HG02588 (cell line): ENCODE measurements around the gene HOXD11.

Experiments used
- ATAC-seq: cut with Tn5 transposase; IDR thresholded peaks from one replicate; pipeline ENCODE4 v1.9.1; 2021; ENCODE audit warnings: mild to moderate bottlenecking, moderate library complexity; ENCODE audit not compliant: unreplicated experiment

The HOXD11 gene

GRCh38 chr2:176106581-176107539 lies at the start of gene HOXD11:
Gene HOXD11 (plus strand): TSS chr2:176107280. CDS start chr2:176107356, 76 bp downstream.
- no peak for ATAC-seq

- no peak for ATAC-seq
These were observed 43.1 kb upstream of the HOXD11 start for GRCh38 chr2:176063958-176064357.

- no peak for ATAC-seq
These were observed 40.2 kb upstream of the HOXD11 start for GRCh38 chr2:176066645-176067588.

- ATAC-seq = no peak
These were observed 39.3 kb upstream of the HOXD11 start for GRCh38 chr2:176067589-176068418.

DNA sequence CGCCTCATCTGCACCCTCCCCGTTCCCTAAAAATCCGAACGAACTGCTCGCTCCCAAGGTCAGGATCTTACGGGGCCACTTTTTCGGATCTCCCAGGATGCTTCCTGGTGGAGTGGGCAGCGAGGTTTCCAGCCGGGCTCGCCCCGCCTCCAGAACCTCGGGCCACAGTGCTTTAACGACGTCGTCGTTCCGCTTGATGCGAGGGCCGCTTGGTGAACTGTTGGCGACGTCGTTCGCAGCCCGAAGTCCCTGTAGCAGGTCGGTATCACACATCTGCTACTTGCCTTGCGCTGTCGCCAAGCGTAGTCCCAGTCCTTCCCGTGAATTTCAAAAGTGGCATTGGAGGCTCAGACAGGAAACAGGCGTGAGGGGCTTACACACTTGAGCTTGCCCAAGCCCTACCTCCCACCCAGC lies 38.7 kb upstream of the HOXD11 start:
- ATAC-seq = no peak

- no peak for ATAC-seq
These were observed 35.5 kb upstream of the HOXD11 start for GRCh38 chr2:176071330-176072291.

DNA sequence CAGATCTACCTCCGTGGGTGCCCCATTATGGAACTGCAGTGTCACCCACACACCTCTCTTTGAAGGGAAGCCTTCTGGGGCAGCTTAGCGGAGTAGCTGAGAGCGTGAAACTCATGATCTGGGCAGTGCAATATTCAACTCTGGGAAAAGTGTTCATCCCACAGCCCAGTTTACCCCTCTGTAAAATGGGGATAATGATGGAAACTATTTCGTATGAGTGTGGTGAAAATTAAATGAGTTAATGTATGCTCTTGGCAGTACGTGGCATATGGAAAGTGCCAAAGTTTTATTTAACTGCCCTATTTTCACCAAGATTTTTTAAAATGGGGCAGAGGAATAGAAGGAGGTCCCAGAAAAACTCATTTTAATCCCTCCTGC lies 34.8 kb upstream of the HOXD11 start:
- no peak for ATAC-seq

DNA sequence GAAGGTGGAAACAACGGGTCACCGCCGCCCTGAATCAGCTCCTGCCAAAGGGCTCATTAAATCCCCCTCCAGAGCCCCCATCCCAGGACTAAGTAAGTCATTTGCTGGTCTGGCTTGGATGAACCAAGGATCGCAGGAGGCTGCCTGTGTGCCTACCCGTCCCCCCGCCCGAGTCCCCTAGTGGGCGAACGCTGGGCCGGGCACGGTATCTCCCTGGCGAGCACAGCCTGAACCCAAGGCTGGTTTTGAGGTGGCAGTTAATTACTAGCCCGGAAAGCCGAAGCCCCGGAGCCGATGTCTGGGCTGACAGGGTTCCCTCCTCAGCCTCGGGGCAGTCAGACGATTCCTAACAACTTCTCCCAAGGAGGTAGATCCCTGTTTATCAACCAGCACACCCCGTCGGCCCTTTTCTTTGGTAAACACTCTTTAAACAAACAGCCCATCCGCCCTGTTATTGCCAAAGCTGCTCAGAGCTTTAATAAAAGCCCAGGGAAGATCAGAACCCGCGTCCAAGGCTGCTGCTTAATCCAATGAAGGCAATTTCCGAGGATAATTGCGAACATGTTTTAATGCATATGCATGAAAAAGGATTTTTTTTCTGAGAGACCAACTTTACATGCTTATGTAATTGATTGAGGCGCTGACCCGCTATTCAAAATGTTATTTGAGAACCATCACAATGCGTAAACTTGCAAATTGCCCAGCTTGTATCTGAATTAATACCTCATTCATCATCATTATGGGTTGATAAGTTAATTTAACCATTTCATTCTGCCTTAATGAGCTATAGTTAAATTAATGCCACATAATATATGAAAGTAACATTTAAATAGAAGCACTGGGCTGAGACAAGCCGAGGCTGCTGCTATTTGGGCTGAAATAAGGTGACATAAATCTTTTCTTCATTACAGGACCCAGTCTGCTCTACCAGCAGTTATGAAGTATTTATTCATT lies 33.9 kb upstream of the HOXD11 start:
- no peak for ATAC-seq

- ATAC-seq = no peak
These were observed 32.1 kb upstream of the HOXD11 start for GRCh38 chr2:176074919-176075425.

GRCh38 chr2:176075481-176075880 lies 31.6 kb upstream of the HOXD11 start:
- no peak for ATAC-seq

GRCh38 chr2:176076063-176076462 lies 31.0 kb upstream of the HOXD11 start:
- no peak for ATAC-seq

DNA sequence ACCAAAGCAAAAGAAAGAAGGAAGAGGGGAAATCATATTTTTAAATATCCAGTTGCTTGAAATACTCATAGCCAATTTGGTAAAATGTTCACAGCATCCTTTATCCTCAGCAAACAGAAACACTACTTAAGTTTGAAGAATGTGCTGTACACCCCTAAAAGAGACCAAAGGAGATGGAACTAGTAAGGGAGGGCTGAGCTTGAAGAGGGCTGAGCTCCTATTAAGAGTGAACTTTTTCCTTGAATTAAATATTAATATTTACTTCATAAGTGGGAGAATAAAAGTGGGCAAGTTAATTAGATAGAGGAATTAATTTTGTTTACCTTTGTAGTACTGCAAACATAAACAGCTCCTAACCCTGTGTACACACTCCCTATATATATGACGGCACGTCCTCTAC lies 30.3 kb upstream of the HOXD11 start:
- no peak for ATAC-seq

GRCh38 chr2:176078541-176079284 lies 28.4 kb upstream of the HOXD11 start:
- no peak for ATAC-seq

DNA sequence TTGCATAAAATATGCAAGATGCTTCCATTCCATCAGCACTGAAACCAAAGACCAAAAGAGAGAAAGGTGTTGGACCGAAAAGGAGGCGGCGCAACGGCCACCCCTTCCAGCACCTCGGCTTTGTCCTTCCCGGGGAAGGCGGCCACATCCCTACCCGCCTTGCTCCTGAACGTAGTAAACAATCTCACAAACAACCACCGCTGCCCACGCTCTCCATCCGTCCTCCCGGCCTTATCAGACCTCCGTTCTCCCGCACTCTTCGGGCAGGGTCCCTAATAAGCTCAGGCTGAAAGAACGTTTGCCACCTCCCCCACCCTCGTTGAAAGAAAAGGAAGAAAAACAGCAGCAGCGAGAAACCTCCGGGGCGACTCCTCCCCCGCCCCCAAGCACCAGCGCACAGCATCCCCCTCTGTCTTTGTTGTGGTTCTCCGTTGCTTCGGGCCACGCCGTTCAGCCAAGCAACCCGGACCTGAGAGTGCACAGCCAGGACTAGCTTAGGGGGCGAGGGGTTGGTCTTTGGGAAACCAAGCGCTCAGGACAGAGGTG lies 27.7 kb upstream of the HOXD11 start:
- ATAC-seq = no peak

DNA sequence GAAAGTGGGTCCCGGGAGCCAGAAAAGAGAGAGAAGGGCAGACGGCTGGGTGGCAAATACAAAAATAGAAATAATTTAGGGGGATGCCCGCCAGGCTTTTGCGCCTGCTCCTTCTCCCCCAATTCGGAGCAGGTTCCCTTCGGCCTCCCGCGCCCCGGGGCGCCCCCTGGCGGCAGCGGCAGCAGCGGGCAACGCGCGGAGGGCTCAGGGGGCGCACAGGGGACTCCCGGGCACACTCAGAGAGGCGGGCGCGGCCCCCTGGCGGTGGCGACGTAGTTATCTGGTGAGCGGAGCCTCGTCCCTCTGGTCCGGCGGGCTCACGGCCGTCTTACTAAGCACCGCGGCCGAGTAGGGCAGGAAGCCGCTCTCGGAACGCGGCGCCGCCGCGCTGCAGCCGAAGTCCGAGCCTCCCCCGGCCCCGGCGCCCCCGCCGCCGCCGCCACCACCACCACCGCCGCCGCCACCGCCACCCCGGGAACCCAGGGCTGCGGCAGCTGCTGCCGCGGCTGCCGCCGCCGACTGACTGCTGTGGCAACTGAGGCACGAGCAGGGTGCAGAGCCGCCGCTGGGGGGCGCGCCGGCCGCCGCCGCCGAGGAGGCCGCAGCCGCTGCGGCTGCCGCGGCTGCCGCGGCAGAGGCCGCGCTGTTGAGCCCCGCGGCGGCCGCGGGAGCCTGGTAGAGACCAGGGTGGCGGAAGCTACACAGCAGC lies 27.1 kb upstream of the HOXD11 start:
- no peak for ATAC-seq

DNA sequence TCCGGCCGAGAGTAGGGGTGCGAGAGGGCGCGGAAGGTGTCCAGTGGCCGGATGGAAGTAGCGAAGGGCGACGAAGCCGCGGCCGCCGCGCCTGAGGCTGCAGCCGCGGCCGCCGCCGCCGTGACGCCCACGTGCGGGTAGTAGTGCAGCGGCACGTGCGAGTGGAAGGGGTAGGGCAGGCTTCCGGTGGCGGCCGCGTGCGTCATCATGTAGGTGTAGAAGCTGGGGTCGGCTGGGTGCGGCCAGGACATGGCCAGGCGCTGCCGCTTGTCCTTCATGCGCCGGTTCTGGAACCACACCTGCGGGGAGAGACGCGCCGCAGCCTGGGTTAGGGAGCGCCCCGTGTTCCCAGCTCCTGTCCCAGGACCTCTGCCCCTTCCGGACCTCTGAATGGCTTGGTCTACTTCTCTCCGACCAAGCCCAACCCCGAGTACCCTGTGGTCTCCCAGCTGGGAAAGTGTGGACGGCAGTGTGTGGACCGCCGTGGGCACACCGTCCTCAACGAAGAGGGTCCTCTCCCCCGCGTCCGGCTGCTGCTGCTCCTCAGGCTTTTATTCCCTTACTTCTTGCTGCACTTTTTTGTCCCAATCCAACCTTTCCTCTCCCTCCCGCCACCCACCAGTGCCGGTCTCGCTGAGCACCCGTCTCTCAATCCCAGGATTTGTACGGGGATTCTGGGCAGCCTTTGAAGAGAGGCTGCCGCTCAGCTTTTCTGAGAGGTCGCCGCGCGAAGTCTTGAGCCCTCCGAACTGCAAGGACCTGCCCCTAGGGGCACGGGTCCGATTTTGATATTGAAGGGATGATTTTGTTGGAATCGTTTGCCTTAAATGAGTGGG lies 26.3 kb upstream of the HOXD11 start:
- no peak for ATAC-seq
